OCI-LY7 (cell line): ENCODE data around the gene FAM181B. TPM values are rescaled to one million over a fixed set of nuclear protein-coding genes. Genes with fewer than 3 reads are reported as not detected.

Experiments
- BruUV-seq: library from RNA; stranded (reverse); fragments of 400-500 nt; replicated peaks from 2 replicates; lab custom pipeline; 2021; lab: Mats Ljungman, UMichigan
- CTCF ChIA-PET: fragments of 300-600 bp; sonication (Branson Sonifier 250); formaldehyde crosslinking; loops from one replicate; lab custom pipeline; 2022; ENCODE audit warnings: antibody characterized with exemption; ENCODE audit not compliant: unreplicated experiment; lab: Charles Lee
- POLR2A ChIA-PET: fragments of 300-600 bp; sonication (Branson Sonifier 250); formaldehyde crosslinking; loops from one replicate; lab custom pipeline; 2022; ENCODE audit warnings: antibody characterized with exemption; lab: Charles Lee
- DNase-seq: peaks from one replicate; pipeline ENCODE4 v3.0.0-alpha.2; 2015; ENCODE audit warnings: low spot score
- H2AFZ ChIP-seq: fragments of 200-600 bp; sonication (generic), shearing (Covaris generic); 2 replicates; pipeline ENCODE4 v1.6.1; 2014; ENCODE audit warnings: mild to moderate bottlenecking, antibody characterized with exemption, low read length, moderate library complexity
- H3K27ac ChIP-seq: fragments of 200-600 bp; sonication (generic); 2 replicates; pipeline ENCODE4 v1.5.1; 2014; ENCODE audit warnings: mixed run types, low read depth, mild to moderate bottlenecking, moderate library complexity, low read length, inconsistent platforms; ENCODE audit not compliant: poor library complexity, severe bottlenecking
- H3K36me3 ChIP-seq: fragments of 200-600 bp; sonication (generic); 2 replicates; pipeline ENCODE4 v1.6.1; 2014; ENCODE audit warnings: mild to moderate bottlenecking, antibody characterized with exemption, low read length, moderate library complexity, mixed read lengths; ENCODE audit not compliant: insufficient read depth
- H3K4me1 ChIP-seq: fragments of 200-600 bp; sonication (generic); 2 replicates; pipeline ENCODE4 v1.5.1; 2014; ENCODE audit warnings: mild to moderate bottlenecking, low read length; ENCODE audit not compliant: insufficient read depth, poor library complexity, severe bottlenecking
- H3K4me2 ChIP-seq: fragments of 200-600 bp; sonication (generic); 2 replicates; pipeline ENCODE4 v1.6.1; 2014; ENCODE audit warnings: mild to moderate bottlenecking, low read length
- H3K4me3 ChIP-seq: fragments of 200-600 bp; sonication (generic); 2 replicates; pipeline ENCODE4 v1.5.1; 2014; ENCODE audit warnings: mild to moderate bottlenecking, low read depth, low read length; ENCODE audit not compliant: poor library complexity, severe bottlenecking
- H3K79me2 ChIP-seq: fragments of 200-600 bp; sonication (generic); 2 replicates; pipeline ENCODE4 v1.6.1; 2016; ENCODE audit warnings: low read depth, mild to moderate bottlenecking, low read length, moderate library complexity, mixed read lengths; ENCODE audit not compliant: insufficient read depth
- H3K9me2 ChIP-seq: fragments of 200-600 bp; sonication (generic); 2 replicates; pipeline ENCODE4 v1.6.1; 2016; ENCODE audit warnings: mild to moderate bottlenecking, low read length, mixed read lengths; ENCODE audit not compliant: insufficient read depth
- H3K9me3 ChIP-seq: fragments of 200-600 bp; sonication (generic); 2 replicates; pipeline ENCODE4 v1.6.1; 2014; ENCODE audit warnings: mild to moderate bottlenecking, mixed run types, low read length, mixed read lengths
- H4K20me1 ChIP-seq: fragments of 200-600 bp; sonication (generic); 2 replicates; pipeline ENCODE4 v1.6.1; 2014; ENCODE audit warnings: mild to moderate bottlenecking, antibody characterized with exemption, low read length, moderate library complexity, mixed read lengths; ENCODE audit not compliant: insufficient read depth
- CTCF ChIP-seq: fragments of 200-600 bp; sonication (generic); conservative IDR thresholded peaks from 2 replicates; pipeline ENCODE4 v1.5.1; 2014; ENCODE audit warnings: mild to moderate bottlenecking, antibody characterized with exemption, low read length, moderate library complexity, mixed read lengths
- EZH2phosphoT487 ChIP-seq: fragments of 200-600 bp; sonication (generic); IDR thresholded peaks from 2 replicates; pipeline ENCODE4 v1.6.1; 2018; ENCODE audit warnings: low read depth, borderline replicate concordance, mild to moderate bottlenecking, mixed run types, antibody characterized with exemption, low read length, moderate library complexity, mixed read lengths
- intact Hi-C: fragments of 100-400 bp; cut with micrococcal nuclease; formaldehyde crosslinking; loops from one replicate; pipeline ENCODE4 v1.10.0; 2022; ENCODE audit not compliant: unreplicated experiment
- total RNA-seq, 2 experiments: library from RNA; depleted of rRNA in 1 of 2; stranded (reverse); fragments of >200 nt in 1 of 2; shearing (Covaris generic) in 1 of 2; gene quantifications; 2 replicates each; pipeline ENCODE4 v1.2.3, GENCODE V29; 2014 to 2022

FAM181B gene
- total RNA-seq, 2 experiments from 2014 or later, result not detected

- no peak overlapping the region for H3K4me3 ChIP-seq
- intact Hi-C loops, result no loop called here
- no peaks in the 10 kb centered on the region for H3K9me3 ChIP-seq
- H2AFZ ChIP-seq, result no peak overlapping the region
- H3K4me2 ChIP-seq, result no peak overlapping the region
- H3K4me1 ChIP-seq, result no peaks in the 10 kb centered on the region
- no TSS peak for BruUV-seq
- no peak for DNase-seq
- no peaks in the 10 kb centered on the region for H3K79me2 ChIP-seq
- no peak overlapping the region for H3K27ac ChIP-seq
- H4K20me1 ChIP-seq, result no peaks in the 10 kb centered on the region
- H3K36me3 ChIP-seq, result no peaks in the 10 kb centered on the region
- CTCF ChIA-PET, result no interaction called here
- no peaks in the 10 kb centered on the region for H3K9me2 ChIP-seq
- no peak for TF ChIP-seq CTCF
- TF ChIP-seq EZH2phosphoT487, result no peak
- POLR2A ChIA-PET, result interaction anchor here (0.7 to 1.4 kb wide), 2 partner anchors 9 to 428 kb away, joined by 3 read pairs; no protein-coding TSS in a partner anchor
These were observed 31.9 kb upstream of the FAM181B start for GRCh38 chr11:82765466-82766034.

GRCh38 chr11:82763167-82763566 is 29.5 kb upstream of the FAM181B start:
- H3K4me3 ChIP-seq, result no peak overlapping the region
- no peaks in the 10 kb centered on the region for H3K79me2 ChIP-seq
- no peaks in the 10 kb centered on the region for H4K20me1 ChIP-seq
- ChIA-PET CTCF (no interaction called here), POLR2A (interaction anchor here (0.9 to 1.2 kb wide), 4 partner anchors 10 to 105 kb away, joined by 3 to 4 read pairs (median 3); no protein-coding TSS in a partner anchor)
- no peaks in the 10 kb centered on the region for H3K36me3 ChIP-seq
- H3K9me3 ChIP-seq, result no peaks in the 10 kb centered on the region
- H3K9me2 ChIP-seq, result no peaks in the 10 kb centered on the region
- H3K27ac ChIP-seq, result no peak overlapping the region
- DNase-seq, result no peak
- no peak overlapping the region for H2AFZ ChIP-seq
- H3K4me2 ChIP-seq, result no peak overlapping the region
- no TSS peak for BruUV-seq
- no peaks in the 10 kb centered on the region for H3K4me1 ChIP-seq
- intact Hi-C loops, result no loop called here
- TF ChIP-seq EZH2phosphoT487 (no peak), CTCF (no peak)

GRCh38 chr11:82759649-82760048 is 26.0 kb upstream of the FAM181B start:
- BruUV-seq, result no TSS peak
- no peak for DNase-seq

More at GRCh38 chr11:82759649-82760048, 26.0 kb upstream of the FAM181B start:
- TF ChIP-seq CTCF (no peak), EZH2phosphoT487 (no peak)
- Histone ChIP-seq H3K9me3 (no peaks in the 10 kb centered on the region), H3K36me3 (no peaks in the 10 kb centered on the region), H3K4me2 (no peak overlapping the region), H3K4me3 (no peak overlapping the region), H3K9me2 (no peaks in the 10 kb centered on the region), H3K27ac (no peak overlapping the region), H3K79me2 (no peaks in the 10 kb centered on the region), H2AFZ (no peak overlapping the region), H3K4me1 (peaks cover 8% of the 10 kb centered on the region), H4K20me1 (no peaks in the 10 kb centered on the region)
- CTCF ChIA-PET, result no interaction called here
- POLR2A ChIA-PET, result no interaction called here
- intact Hi-C loops, result no loop called here
